Endometrial microvascular endothelial cells (primary cell): Measurements from ENCODE around the gene GAD1. TPM values are rescaled to one million over a fixed set of nuclear protein-coding genes. Genes with fewer than 3 reads are reported as not detected.

Experiments
- in situ Hi-C: cut with HindIII; loops from 2 replicates; pipeline ENCODE4 v1.10.0; 2017; ENCODE audit warnings: low sequenced_read_pairs, low pct_unique_long_range_greater_than_20kb; ENCODE audit errors: inconsistent ontology term
- total RNA-seq: library from RNA; depleted of rRNA; stranded (reverse); fragments of >200 nt; gene quantifications from one replicate; pipeline ENCODE4 v1.2.3, GENCODE V29; 2015; ENCODE audit errors: inconsistent ontology term

The GAD1 gene
- total RNA-seq, 1 donor from 2014 or later: not detected

DNA sequence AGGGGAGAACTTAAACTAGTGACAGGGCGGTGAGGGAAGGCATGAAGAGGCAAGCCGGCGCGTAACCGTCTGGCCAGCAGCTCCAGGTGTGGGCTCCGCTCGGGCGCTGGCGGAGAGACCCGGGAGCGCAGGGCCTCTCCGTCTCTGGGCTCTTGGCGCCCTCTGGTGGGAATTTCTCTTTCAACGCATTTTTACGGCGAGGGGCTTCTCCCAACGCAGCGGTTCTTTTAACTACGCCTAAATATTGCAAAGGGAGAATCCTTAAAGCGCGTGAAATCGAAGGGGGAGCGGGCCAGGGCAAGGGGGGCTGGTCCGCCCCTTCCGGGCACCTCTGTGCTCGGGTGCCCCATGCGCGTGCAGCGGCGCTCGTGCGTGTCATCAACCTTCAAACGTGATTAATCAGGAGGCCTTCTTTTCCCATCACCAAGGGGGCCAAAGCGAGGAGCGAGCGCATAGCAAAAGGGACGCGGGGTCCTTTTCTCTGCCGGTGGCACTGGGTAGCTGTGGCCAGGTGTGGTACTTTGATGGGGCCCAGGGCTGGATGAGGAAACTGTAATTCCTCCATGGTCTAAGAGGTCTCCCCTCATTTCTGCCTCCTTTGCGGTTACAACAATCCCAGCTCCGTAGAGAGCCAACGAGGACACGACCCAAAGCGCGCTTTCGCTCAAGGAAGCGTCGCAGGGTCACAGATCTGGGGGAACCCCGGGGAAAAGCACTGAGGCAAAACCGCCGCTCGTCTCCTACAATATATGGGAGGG, 762 bp upstream of the GAD1 start:
- in situ Hi-C loops: loop anchor here (25.0 kb wide), 1 partner anchor 404 kb away; no protein-coding TSS in a partner anchor

- in situ Hi-C loops: loop anchor here (25.0 kb wide), 1 partner anchor 405 kb away; no protein-coding TSS in a partner anchor
Measured at GRCh38 chr2:170817093-170818035, 677 bp downstream of the GAD1 start.

DNA sequence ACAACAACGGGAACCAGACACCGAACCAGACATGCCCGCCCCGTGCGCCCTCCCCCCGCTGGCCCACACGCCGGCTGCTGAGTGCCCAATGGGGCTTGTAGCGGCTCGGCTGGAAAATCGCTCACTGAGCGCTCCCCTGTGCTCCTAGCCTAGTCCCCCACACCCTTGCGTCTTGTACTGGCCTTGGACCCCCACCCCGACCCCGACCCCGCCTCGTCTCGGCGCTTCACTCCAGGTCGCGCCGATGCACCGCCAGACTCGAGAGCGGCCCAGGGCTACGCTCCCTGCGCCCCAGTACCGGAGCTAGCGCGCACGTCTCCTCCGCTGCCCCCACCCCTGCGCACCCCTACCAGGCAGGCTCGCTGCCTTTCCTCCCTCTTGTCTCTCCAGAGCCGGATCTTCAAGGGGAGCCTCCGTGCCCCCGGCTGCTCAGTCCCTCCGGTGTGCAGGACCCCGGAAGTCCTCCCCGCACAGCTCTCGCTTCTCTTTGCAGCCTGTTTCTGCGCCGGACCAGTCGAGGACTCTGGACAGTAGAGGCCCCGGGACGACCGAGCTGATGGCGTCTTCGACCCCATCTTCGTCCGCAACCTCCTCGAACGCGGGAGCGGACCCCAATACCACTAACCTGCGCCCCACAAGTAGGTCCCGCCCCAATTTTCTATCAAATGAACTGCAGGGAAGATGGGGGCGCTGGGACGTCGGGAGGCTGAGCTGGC, 1.5 kb downstream of the GAD1 start:
- in situ Hi-C loops: loop anchor here (25.0 kb wide), 1 partner anchor 406 kb away; no protein-coding TSS in a partner anchor

GRCh38 chr2:170818752-170819470, 2.2 kb downstream of the GAD1 start:
- in situ Hi-C loops: loop anchor here (25.0 kb wide), 1 partner anchor 407 kb away; no protein-coding TSS in a partner anchor

GRCh38 chr2:170819680-170820664, 3.3 kb downstream of the GAD1 start:
- in situ Hi-C loops: loop anchor here (25.0 kb wide), 1 partner anchor 408 kb away; no protein-coding TSS in a partner anchor

DNA sequence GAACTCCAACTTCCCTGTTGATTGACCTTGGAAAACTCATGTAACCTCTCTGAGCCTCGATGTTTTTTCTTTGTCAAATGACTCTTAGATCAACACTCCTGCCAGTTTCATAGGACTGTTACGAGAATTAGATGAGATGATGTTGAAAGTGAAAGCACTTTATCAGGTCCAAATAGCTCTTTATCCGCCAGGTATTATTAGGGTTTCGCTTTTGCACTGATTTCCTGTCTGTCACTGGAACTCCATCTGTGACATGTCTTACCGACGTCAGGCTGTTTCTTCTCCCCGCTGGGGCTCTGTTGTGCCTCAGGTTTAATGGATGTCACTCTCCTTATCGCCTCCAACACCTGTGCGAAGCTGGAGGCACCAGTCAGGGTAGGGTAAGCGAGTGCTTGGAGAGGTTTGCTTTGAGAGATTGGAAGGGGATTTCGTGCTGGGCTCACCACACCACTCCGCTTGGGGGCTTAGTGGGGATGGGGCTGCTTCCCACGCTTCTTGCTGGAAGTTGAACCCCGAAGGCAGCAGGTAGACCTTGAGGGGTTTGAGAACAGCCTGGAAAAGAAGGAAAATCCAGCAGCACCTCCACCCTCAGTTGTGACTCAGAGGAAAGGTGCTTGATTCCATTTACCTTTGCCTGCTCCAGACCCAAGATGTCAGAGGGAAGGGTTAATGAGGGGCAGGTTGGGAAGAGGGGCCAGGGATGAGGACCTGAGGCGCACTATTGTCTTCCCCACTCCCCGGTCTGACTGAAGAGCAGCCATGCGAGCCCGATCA, 4.3 kb downstream of the GAD1 start:
- in situ Hi-C loops: loop anchor here (25.0 kb wide), 1 partner anchor 409 kb away; no protein-coding TSS in a partner anchor

DNA sequence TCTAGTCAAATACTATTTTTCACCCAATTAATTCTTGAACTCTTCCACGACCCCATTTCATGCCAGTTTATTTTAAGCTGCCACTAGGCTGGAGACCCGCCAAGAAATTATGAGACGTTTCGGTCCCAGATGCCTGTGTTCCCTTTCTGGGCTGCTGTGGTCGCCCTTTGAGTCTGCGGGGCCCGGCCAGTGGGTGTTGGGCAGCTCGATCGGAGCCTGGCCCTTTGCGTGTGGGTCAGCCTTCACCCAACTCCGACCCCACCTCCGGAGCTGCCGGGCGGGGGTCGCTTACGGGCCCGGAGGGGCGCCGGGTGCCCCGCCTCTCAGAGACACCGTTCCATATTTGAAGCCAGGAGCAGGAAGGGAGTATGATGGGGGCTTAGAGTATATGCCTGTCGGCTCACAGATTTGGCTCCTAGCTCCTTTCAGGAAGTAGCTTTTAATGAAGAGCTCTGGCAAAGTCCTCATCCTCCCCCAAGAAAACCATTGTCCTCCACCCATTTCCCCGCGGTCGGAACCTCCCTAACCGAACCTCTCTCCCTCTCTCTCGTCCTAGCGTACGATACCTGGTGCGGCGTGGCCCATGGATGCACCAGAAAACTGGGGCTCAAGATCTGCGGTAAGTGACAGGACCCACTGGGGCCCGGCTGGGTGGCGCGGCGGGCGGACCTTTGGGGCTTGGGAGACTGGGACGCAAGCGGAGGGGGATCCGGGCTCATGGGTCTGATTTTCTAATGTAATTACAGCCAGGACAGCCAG, 5.0 kb downstream of the GAD1 start:
- in situ Hi-C loops: loop anchor here (25.0 kb wide), 1 partner anchor 409 kb away; no protein-coding TSS in a partner anchor

- in situ Hi-C loops: loop anchor here (25.0 kb wide), 1 partner anchor 410 kb away; no protein-coding TSS in a partner anchor
Measured at GRCh38 chr2:170822290-170823087, 5.8 kb downstream of the GAD1 start.

DNA sequence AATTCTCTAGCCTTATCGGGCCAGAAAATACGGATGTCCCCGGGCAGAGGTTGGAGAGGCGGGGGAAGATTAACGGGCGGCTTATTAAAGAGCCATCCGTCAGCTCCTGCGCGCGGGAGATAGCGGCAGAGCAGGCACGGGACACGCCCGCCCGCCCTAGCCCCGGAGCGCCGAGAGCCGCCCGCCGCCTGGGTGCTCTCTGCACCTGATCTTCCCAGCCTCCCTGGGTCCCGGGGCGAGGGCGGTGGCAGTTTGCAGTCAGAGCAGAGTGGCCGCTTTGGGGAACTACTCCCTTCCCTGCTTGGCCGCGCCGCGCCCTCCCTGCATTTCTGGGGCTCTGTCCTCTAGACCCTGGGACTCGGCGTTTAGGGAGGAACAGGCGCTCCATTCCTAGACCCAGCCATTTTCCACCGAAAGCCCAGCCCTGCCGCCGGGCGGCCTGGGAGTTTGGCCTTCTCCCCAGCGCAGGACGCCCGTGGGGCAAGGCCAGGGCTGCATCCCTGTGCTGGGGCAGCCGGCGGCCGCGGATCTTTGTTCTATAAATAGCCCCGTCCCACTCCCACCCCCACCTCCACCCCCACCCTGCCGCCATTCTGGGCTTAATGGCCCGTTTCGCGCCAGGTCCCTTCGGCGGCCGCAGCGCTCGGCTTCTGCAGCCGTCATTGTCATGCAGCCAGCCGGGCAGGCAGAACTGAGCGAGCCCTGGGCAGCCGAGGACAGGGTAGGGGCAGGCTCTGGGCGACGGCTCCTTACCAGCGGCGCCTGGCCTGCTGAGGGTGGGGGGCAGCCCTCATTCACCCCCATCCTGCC, 6.6 kb downstream of the GAD1 start:
- in situ Hi-C loops: loop anchor here (25.0 kb wide), 1 partner anchor 411 kb away; no protein-coding TSS in a partner anchor

DNA sequence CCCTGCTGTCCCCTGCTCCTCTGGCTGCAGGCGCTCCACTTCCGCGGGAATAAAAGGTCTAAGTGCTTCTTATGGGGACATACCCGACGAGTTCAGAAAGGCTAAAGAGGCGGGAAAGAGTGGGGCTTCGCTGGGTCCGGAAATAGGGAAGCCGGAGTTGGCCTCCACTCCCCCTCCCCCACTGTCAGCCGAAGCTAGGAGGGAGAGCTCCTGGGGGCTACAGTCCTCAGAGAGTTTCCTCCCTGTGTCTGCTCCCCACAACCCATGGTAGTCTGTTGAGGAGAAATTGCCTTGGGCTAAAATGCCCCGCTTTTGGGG, 7.2 kb downstream of the GAD1 start:
- in situ Hi-C loops: loop anchor here (25.0 kb wide), 1 partner anchor 412 kb away; no protein-coding TSS in a partner anchor

GRCh38 chr2:170824526-170825015, 7.9 kb downstream of the GAD1 start:
- in situ Hi-C loops: loop anchor here (25.0 kb wide), 1 partner anchor 412 kb away; no protein-coding TSS in a partner anchor

DNA sequence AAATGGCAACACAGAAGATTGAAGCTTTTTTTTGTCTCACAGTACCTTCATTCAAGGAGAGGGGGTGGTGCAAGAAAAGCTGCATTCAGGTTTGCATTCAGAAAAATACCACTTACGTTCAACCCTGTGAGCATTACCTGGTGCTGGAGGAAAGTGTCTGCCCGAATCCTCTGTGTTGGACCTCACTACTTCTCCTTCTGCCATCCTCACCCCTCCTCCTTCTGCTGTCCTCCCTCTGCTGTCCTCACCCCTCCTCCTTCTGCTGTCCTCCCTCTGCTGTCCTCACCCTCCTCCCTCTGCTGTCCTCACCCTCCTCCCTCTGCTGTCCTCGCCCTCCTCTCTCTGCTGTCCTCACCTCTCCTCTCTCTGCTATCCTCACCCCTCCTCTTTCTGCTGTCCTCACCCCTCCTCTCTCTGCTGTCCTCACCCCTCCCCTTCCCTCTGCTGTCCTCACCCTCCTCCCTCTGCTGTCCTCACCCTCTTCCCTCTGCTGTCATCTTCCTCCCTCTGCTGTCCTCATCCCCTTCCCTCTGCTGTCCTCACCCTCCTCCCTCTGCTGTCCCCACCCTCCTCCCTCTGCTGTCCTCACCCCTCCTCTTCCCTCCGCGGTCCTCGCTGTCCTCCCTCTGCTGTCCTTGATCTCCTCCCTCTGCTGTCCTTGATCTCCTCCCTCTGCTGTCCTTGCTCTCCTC, 11.3 kb downstream of the GAD1 start:
- in situ Hi-C loops: no loop called here

- in situ Hi-C loops: no loop called here
Measured at GRCh38 chr2:170828533-170828916, 11.8 kb downstream of the GAD1 start.
